COLO829 (cell line): Measurements from ENCODE around the gene BAHCC1.
"Not testable (repeated sequence)": the region's sequence is repeated elsewhere in the genome, so short reads cannot be mapped to it uniquely, and the experiment has no call there.

ENCODE experiments used
- DNase-seq: peaks from one replicate; pipeline ENCODE4 v3.0.0; 2012; ENCODE audit warnings: low spot score

The BAHCC1 gene

GRCh38 chr17:81394921-81395599, at the start of gene BAHCC1:
Gene BAHCC1 (plus strand): TSS chr17:81395457. CDS start chr17:81399740, 4,283 bp downstream.
- DNase-seq, result peak; percentile 96

- DNase-seq, result peak; percentile 90
Measured at GRCh38 chr17:81346090-81346907, 49.0 kb upstream of the BAHCC1 start.

- DNase-seq, result no peak
Measured at GRCh38 chr17:81346908-81347349, 48.3 kb upstream of the BAHCC1 start.

- DNase-seq, result no peak
Measured at GRCh38 chr17:81347437-81347836, 47.8 kb upstream of the BAHCC1 start.

GRCh38 chr17:81348097-81349055, 46.9 kb upstream of the BAHCC1 start:
- DNase-seq, result no peak

- DNase-seq, result no peak
Measured at GRCh38 chr17:81349397-81350319, 45.6 kb upstream of the BAHCC1 start.

GRCh38 chr17:81350320-81350890, 44.9 kb upstream of the BAHCC1 start:
- DNase-seq, result no peak

- not testable (repeated sequence) for DNase-seq
Measured at GRCh38 chr17:81351329-81352052, 43.8 kb upstream of the BAHCC1 start.

GRCh38 chr17:81352056-81352455, 43.2 kb upstream of the BAHCC1 start:
- DNase-seq, result not testable (repeated sequence)

- no peak for DNase-seq
Measured at GRCh38 chr17:81354252-81354953, 40.9 kb upstream of the BAHCC1 start.

- DNase-seq, result no peak
Measured at GRCh38 chr17:81354954-81355347, 40.3 kb upstream of the BAHCC1 start.

GRCh38 chr17:81359218-81359617, 36.0 kb upstream of the BAHCC1 start:
- no peak for DNase-seq

- not testable (repeated sequence) for DNase-seq
Measured at GRCh38 chr17:81362001-81362400, 33.3 kb upstream of the BAHCC1 start.

GRCh38 chr17:81364278-81365147, 30.7 kb upstream of the BAHCC1 start:
- no peak for DNase-seq

- DNase-seq, result no peak
Measured at GRCh38 chr17:81365148-81365600, 30.1 kb upstream of the BAHCC1 start.

GRCh38 chr17:81365601-81366585, 29.4 kb upstream of the BAHCC1 start:
- DNase-seq, result no peak

GRCh38 chr17:81366648-81367047, 28.6 kb upstream of the BAHCC1 start:
- no peak for DNase-seq
